Fibroblast of villous mesenchyme (primary cell): ENCODE results near the gene ASB2. TPM values are rescaled to one million over a fixed set of nuclear protein-coding genes. Genes with fewer than 3 reads are reported as not detected.

Source experiments
- DNase-seq: peaks from one replicate; pipeline ENCODE4 v3.0.0-alpha.2; 2010; ENCODE audit warnings: low read depth
- H3K4me3 ChIP-seq: 2 replicates; pipeline ENCODE4 v1.5.1; 2011; ENCODE audit warnings: low read depth, mild to moderate bottlenecking, low read length
- CTCF ChIP-seq: IDR thresholded peaks from 2 replicates; pipeline ENCODE4 v1.5.1; 2012; ENCODE audit warnings: low read depth, mild to moderate bottlenecking, low read length; ENCODE audit not compliant: insufficient read depth
- total RNA-seq: library from RNA; depleted of rRNA; stranded (reverse); fragments of >200 nt; gene quantifications from 2 replicates; pipeline ENCODE4 v1.2.3, GENCODE V29; 2012

Gene ASB2
- total RNA-seq, 1 donor = 0.86 TPM

GRCh38 chr14:93997082-93997481 lies 20.7 kb upstream of the ASB2 start, which contains the start of gene CCDC197:
Gene CCDC197 (plus strand): TSS chr14:93997301. CDS start chr14:93998132, 831 bp downstream.
- no peak for DNase-seq

GRCh38 chr14:93996130-93996695 lies 19.8 kb upstream of the ASB2 start:
- H3K4me3 ChIP-seq = no peak overlapping the region
- DNase-seq = no peak
- no peak for TF ChIP-seq CTCF

More at GRCh38 chr14:93997082-93997481, 20.7 kb upstream of the ASB2 start, which contains the start of gene CCDC197:
- H3K4me3 ChIP-seq = no peak within 1 kb of the TSS
- no peak for TF ChIP-seq CTCF

- no peak for TF ChIP-seq CTCF
- no peak for DNase-seq
- no peak overlapping the region for H3K4me3 ChIP-seq
These were observed 18.7 kb upstream of the ASB2 start for GRCh38 chr14:93994919-93995682.

GRCh38 chr14:93993382-93993781 lies 17.0 kb upstream of the ASB2 start:
- DNase-seq = no peak
- H3K4me3 ChIP-seq = no peak overlapping the region
- TF ChIP-seq CTCF = no peak

- no peak overlapping the region for H3K4me3 ChIP-seq
- DNase-seq = no peak
- no peak for TF ChIP-seq CTCF
These were observed 15.3 kb upstream of the ASB2 start for GRCh38 chr14:93991649-93992048.

- DNase-seq = no peak
- TF ChIP-seq CTCF = no peak
- H3K4me3 ChIP-seq = no peak overlapping the region
These were observed 14.8 kb upstream of the ASB2 start for GRCh38 chr14:93991212-93991611.
